Spinal cord (tissue), 10 donors: ENCODE data around the gene SPTBN1. TPM values are rescaled to one million over a fixed set of nuclear protein-coding genes. Genes with fewer than 3 reads are reported as not detected.
"Not testable (repeated sequence)": the region's sequence is repeated elsewhere in the genome, so short reads cannot be mapped to it uniquely, and the experiment has no call there.

Source experiments
- DNase-seq, 6 donors: peaks; one replicate each; pipeline versions ENCODE4 v3.0.0 to v3.0.0-alpha.2; 2013 to 2015; ENCODE audit warnings: low spot score in 6 of 6, low read depth in 4 of 6
- H3K27ac ChIP-seq: one replicate; pipeline ENCODE4 v1.5.1; 2013; ENCODE audit warnings: low read depth, low read length, control low read depth
- H3K27me3 ChIP-seq: one replicate; pipeline ENCODE4 v1.6.1; 2013; ENCODE audit warnings: low read length; ENCODE audit not compliant: control insufficient read depth, insufficient read depth
- H3K36me3 ChIP-seq: one replicate; pipeline ENCODE4 v1.6.1; 2013; ENCODE audit warnings: low read length; ENCODE audit not compliant: control insufficient read depth, insufficient read depth
- H3K4me1 ChIP-seq: one replicate; pipeline ENCODE4 v1.6.1; 2013; ENCODE audit warnings: low read length; ENCODE audit not compliant: control insufficient read depth, insufficient read depth
- H3K4me3 ChIP-seq: one replicate; pipeline ENCODE4 v1.5.1; 2013; ENCODE audit warnings: low read depth, low read length, control low read depth
- H3K9me3 ChIP-seq: one replicate; pipeline ENCODE4 v1.6.1; 2013; ENCODE audit warnings: low read length; ENCODE audit not compliant: control insufficient read depth, insufficient read depth
- WGBS: methylation state at CpG from one replicate; pipeline ENCODE4 v1.1.5; 2013; ENCODE audit warnings: missing lambda C conversion rate; ENCODE audit not compliant: insufficient coverage; 5-methylcytosine and 5-hydroxymethylcytosine counted together
- polyA plus RNA-seq, 2 donors: library from polyadenylated mRNA; unstranded; fragments of 120-200 nt; gene quantifications; one replicate each; pipeline ENCODE4 v1.2.1, GENCODE V29; 2013; ENCODE audit not compliant: insufficient read length in 2 of 2
- total RNA-seq, 2 donors: library from RNA; depleted of rRNA in 1 of 2; stranded (reverse); fragments of 120-200 nt in 1 of 2; fragments of >200 nt in 1 of 2; gene quantifications; one replicate each; pipeline versions ENCODE4 v1.2.3 to v1.2.4, GENCODE V29; 2013 to 2014
- donor health status: healthy.

The SPTBN1 gene
- total and polyA plus RNA-seq, 4 donors: 351 to 501 (median 426) TPM

DNA sequence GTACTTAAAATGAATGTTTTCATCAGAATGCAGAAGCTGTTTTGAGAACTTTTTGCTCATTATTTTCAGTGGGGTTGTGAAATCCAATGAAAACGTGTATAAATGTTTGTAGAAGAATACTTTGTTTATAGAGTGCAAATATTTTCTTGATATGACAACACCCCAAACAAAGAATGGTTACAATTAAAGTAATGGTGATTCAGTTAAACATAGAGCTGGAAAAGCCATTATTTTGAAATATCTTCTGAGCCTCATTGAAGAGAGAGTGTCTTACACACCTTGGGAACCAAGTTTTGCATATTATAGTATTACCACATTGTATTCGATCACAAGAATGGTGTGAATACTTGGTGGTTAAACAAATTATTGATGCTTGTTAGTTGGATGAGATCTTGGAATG is 48.7 kb downstream of the SPTBN1 start:
- no peak for DNase-seq
- no peak overlapping the region for H3K27ac ChIP-seq
- no peaks in the 10 kb centered on the region for H3K9me3 ChIP-seq
- peaks cover 20% of the 10 kb centered on the region for H3K4me1 ChIP-seq
- WGBS: no CpG with 5 or more reads among the region's 2 CpGs
- no peak overlapping the region for H3K4me3 ChIP-seq
- no peaks in the 10 kb centered on the region for H3K27me3 ChIP-seq
- H3K36me3 ChIP-seq: no peaks in the 10 kb centered on the region

DNA sequence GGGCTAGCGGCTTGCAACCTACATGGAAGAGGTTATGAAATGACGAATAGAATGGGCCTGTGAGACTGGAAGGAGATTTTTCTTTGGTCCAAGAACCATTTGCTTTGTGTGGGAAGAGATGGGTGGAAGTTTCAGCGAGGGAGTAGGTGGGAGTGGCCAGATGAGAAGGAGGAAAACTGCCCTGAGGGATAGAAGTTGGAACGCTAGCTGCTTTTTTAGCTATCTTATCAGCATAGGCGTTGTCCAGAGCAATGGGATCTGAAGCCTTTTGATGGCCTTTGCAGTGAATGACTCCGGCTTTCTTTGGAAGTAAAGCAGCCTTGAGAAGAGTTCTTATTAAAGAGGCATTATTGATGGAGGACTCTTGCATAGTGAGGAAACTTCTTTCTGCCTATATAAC is 52.4 kb downstream of the SPTBN1 start:
- no peaks in the 10 kb centered on the region for H3K36me3 ChIP-seq
- no peaks in the 10 kb centered on the region for H3K27me3 ChIP-seq
- H3K4me3 ChIP-seq: no peak overlapping the region
- H3K27ac ChIP-seq: no peak overlapping the region
- no peak for DNase-seq
- WGBS: 85% methylated on average over 6 of the region's 6 CpGs
- H3K4me1 ChIP-seq: peaks cover 10% of the 10 kb centered on the region
- no peaks in the 10 kb centered on the region for H3K9me3 ChIP-seq

DNA sequence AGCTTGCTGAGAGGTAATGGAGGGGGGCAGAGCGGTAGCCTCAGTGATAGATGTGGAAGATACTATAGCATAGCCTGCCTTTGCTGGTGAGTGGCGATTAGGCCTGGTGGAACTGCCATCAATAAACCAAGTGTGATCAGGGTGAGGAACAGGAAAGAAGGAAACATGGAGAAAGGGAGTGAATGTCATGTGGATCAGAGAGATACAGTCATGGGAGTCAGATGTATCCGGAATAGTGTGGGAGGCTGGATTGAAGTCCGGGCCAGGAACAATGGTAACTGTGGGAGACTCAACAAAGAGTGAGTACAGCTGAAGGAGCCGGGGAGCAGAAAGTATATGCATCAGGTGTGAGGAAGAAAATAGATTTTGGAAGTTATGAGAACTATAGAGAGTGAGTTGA is 52.9 kb downstream of the SPTBN1 start:
- DNase-seq: not testable (repeated sequence)

GRCh38 chr2:54510916-54511315 is 54.8 kb downstream of the SPTBN1 start:
- Histone ChIP-seq H3K36me3 (no peaks in the 10 kb centered on the region), H3K4me1 (peaks cover 10% of the 10 kb centered on the region), H3K4me3 (no peak overlapping the region), H3K27me3 (no peaks in the 10 kb centered on the region), H3K9me3 (no peaks in the 10 kb centered on the region), H3K27ac (no peak overlapping the region)
- 100% methylated on average over 1 of the region's 2 CpGs for WGBS
- no peak for DNase-seq

More for the DNA sequence above, 52.9 kb downstream of the SPTBN1 start:
- H3K36me3 ChIP-seq, H3K4me3 ChIP-seq, H3K4me1 ChIP-seq, H3K27ac ChIP-seq, H3K9me3 ChIP-seq, H3K27me3 ChIP-seq: not testable (repeated sequence)
- WGBS: 85% methylated on average over 5 of the region's 5 CpGs

DNA sequence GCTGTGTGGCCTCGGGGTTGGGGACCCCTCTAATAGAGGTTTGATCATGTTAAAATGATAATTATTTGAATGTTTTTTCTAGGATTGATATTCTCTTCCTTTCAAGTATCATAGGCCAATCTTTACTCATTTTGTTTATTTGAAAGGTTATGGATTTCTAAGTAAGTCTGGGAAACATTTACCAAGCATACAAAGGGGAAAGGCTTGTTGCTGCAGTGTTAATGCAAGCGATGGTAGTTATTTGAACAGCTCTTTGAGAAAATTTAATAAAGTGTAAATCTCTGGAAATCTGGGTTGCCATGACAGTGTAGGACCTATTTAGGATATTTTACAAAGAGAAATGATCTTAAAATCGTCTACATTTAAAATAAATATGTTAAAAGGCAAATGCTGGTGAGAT is 56.1 kb downstream of the SPTBN1 start:
- H3K4me1 ChIP-seq: peaks cover 10% of the 10 kb centered on the region
- H3K4me3 ChIP-seq: no peak overlapping the region
- no peak overlapping the region for H3K27ac ChIP-seq
- no peaks in the 10 kb centered on the region for H3K36me3 ChIP-seq
- no peak for DNase-seq
- H3K27me3 ChIP-seq: no peaks in the 10 kb centered on the region
- H3K9me3 ChIP-seq: no peaks in the 10 kb centered on the region
- WGBS: no CpG with 5 or more reads among the region's 3 CpGs

DNA sequence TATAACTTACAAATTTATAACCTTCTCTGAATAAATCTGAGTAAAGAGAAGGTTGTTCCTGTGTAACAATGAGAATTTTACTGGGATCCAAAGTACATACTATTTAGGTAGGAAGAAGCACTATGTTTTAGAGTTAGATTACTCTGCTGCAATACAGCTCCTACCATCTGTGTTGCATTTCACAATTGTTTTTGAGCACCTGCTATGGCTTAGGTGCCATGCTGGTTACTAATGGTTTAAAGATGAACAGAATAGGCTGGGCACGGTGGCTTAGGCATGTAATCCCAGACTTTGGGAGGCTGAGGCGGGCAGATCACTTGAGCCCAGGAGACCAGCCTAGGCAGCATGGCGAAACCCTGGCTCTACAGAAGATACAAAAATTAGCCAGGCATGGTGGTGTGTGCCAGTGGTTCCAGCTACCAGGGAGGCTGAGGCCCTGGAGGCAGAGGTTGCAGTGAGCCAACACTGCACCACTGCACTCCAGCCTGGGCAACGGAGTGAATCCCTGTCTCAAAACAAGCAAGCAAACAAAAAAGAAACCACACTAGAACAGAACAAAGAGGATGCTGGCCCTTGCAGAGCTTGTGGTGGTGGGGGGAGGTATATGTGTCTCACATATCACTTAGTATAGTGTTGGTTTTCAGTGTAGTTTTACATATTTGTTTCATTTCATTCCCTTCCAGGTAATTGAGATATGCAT is 56.7 kb downstream of the SPTBN1 start:
- no peak overlapping the region for H3K4me3 ChIP-seq
- WGBS: 86% methylated on average over 3 of the region's 4 CpGs
- no peaks in the 10 kb centered on the region for H3K36me3 ChIP-seq
- H3K4me1 ChIP-seq: peaks cover 10% of the 10 kb centered on the region
- H3K27ac ChIP-seq: no peak overlapping the region
- no peaks in the 10 kb centered on the region for H3K9me3 ChIP-seq
- H3K27me3 ChIP-seq: no peaks in the 10 kb centered on the region
- DNase-seq: no peak

DNA sequence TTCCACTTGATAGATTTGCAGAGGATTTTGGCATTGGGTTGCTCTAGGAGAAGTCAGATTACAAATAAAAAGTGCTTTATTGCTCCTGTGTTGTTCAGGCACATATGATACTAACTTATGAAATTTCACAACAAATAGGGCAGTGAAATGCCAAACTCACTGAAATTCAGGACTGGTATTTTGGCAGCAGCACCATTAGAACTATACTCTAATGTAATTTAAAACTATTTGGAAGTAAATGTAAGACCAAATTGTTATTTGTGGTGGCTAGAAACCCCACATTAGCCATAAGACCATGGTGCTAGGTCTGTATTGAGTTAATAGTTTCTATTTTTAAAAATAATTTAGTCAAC is 57.2 kb downstream of the SPTBN1 start:
- H3K4me3 ChIP-seq: no peak overlapping the region
- no peaks in the 10 kb centered on the region for H3K9me3 ChIP-seq
- H3K27ac ChIP-seq: no peak overlapping the region
- DNase-seq: no peak
- no peaks in the 10 kb centered on the region for H3K36me3 ChIP-seq
- H3K4me1 ChIP-seq: peaks cover 10% of the 10 kb centered on the region
- H3K27me3 ChIP-seq: no peaks in the 10 kb centered on the region

- WGBS: 83% methylated on average over 1 of the region's 1 CpG
- no peaks in the 10 kb centered on the region for H3K36me3 ChIP-seq
- H3K4me3 ChIP-seq: no peak overlapping the region
- no peaks in the 10 kb centered on the region for H3K27me3 ChIP-seq
- H3K27ac ChIP-seq: no peak overlapping the region
- H3K9me3 ChIP-seq: no peaks in the 10 kb centered on the region
- no peak for DNase-seq
- H3K4me1 ChIP-seq: peaks cover 6% of the 10 kb centered on the region
Measured at GRCh38 chr2:54514822-54515569, 58.9 kb downstream of the SPTBN1 start.

DNA sequence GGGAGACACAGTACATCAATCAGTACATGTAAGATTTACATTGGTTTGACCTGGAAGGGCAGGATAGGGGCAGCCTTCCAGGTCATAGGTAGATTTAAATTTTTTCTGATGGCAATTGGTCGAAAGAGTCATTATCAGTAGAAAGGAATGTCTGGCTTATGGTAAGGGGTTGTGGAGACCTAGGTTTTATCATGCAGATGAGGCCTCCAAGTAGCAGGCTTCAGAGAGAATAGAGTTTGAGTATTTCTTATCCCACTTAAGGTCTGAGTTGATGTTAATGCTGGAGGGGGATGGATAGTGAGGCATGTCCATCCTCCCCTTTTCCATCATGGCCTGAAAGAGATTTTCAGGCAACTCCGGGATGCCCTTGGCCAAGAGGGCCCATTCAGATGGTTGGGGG is 60.7 kb downstream of the SPTBN1 start:
- 67% methylated on average over 1 of the region's 2 CpGs for WGBS
- no peak overlapping the region for H3K4me3 ChIP-seq
- H3K27me3 ChIP-seq: no peaks in the 10 kb centered on the region
- no peak overlapping the region for H3K27ac ChIP-seq
- no peak for DNase-seq
- H3K36me3 ChIP-seq: no peaks in the 10 kb centered on the region
- peaks cover 5% of the 10 kb centered on the region for H3K4me1 ChIP-seq
- H3K9me3 ChIP-seq: no peaks in the 10 kb centered on the region

- not testable (repeated sequence) for H3K4me1 ChIP-seq, DNase-seq, H3K4me3 ChIP-seq, H3K27me3 ChIP-seq, H3K27ac ChIP-seq, H3K36me3 ChIP-seq, H3K9me3 ChIP-seq
- WGBS: 100% methylated on average over 1 of the region's 7 CpGs
Measured at GRCh38 chr2:54518016-54518415, 61.9 kb downstream of the SPTBN1 start.
